GM23338 (cell line): ENCODE measurements around the gene MAOA. TPM values are rescaled to one million over a fixed set of nuclear protein-coding genes. Genes with fewer than 3 reads are reported as not detected.

Experiments used
- ATAC-seq: fragments of 200-7000 bp; cut with Tn5 transposase; 3 replicates; pipeline ENCODE4 v1.9.1; 2020
- DNase-seq: peaks from one replicate; pipeline ENCODE4 v3.0.0-alpha.2; 2015; ENCODE audit warnings: low spot score
- H2AFZ ChIP-seq: fragments of 200-600 bp; sonication (generic); 2 replicates; pipeline ENCODE4 v1.8.0; 2016; ENCODE audit warnings: antibody characterized with exemption, mild to moderate bottlenecking, moderate library complexity
- H3F3A ChIP-seq: fragments of 200-600 bp; sonication (generic); replicated peaks from 2 replicates; pipeline ENCODE4 v1.8.0; 2017; ENCODE audit warnings: antibody characterized with exemption, mixed run types, low read depth
- H3K27ac ChIP-seq: fragments of 200-600 bp; sonication (generic); 2 replicates; pipeline ENCODE4 v1.6.1; 2016; ENCODE audit warnings: low read depth
- H3K27me3 ChIP-seq: fragments of 200-600 bp; sonication (generic); 2 replicates; pipeline ENCODE4 v1.8.0; 2016; ENCODE audit warnings: mild to moderate bottlenecking, mixed run types, moderate library complexity; ENCODE audit not compliant: insufficient read depth
- H3K36me3 ChIP-seq: fragments of 200-600 bp; sonication (generic); 2 replicates; pipeline ENCODE4 v1.8.0; 2016; ENCODE audit warnings: mild to moderate bottlenecking; ENCODE audit not compliant: insufficient read depth
- H3K4me1 ChIP-seq: fragments of 200-600 bp; sonication (generic); 2 replicates; pipeline ENCODE4 v1.8.0; 2016; ENCODE audit warnings: mild to moderate bottlenecking, moderate library complexity; ENCODE audit not compliant: insufficient read depth
- H3K4me2 ChIP-seq: fragments of 200-600 bp; sonication (generic); 2 replicates; pipeline ENCODE4 v1.7.1; 2017; ENCODE audit warnings: mixed run types
- H3K4me3 ChIP-seq: fragments of 200-600 bp; sonication (generic); 2 replicates; pipeline ENCODE4 v1.6.1; 2016; ENCODE audit warnings: mixed run types
- H3K79me2 ChIP-seq: fragments of 200-600 bp; sonication (generic); replicated peaks from 2 replicates; pipeline ENCODE4 v1.8.0; 2017; ENCODE audit warnings: mild to moderate bottlenecking; ENCODE audit not compliant: insufficient read depth
- H3K9me2 ChIP-seq: fragments of 200-600 bp; sonication (generic); 2 replicates; pipeline ENCODE4 v1.8.0; 2017; ENCODE audit not compliant: insufficient read depth
- H4K20me1 ChIP-seq: fragments of 200-600 bp; sonication (generic); replicated peaks from 2 replicates; pipeline ENCODE4 v1.8.0; 2017; ENCODE audit warnings: mild to moderate bottlenecking; ENCODE audit not compliant: insufficient read depth
- H3K27ac Mint-ChIP-seq: 2 replicates; pipeline ENCODE4 v1.8.0; 2020; ENCODE audit warnings: inconsistent platforms, mild to moderate bottlenecking, moderate library complexity, mixed read lengths
- H3K27me3 Mint-ChIP-seq: 3 replicates; pipeline ENCODE4 v1.8.0; 2022; ENCODE audit warnings: low read depth, mild to moderate bottlenecking, moderate library complexity, mixed read lengths, inconsistent platforms; ENCODE audit not compliant: insufficient read depth, poor library complexity
- H3K36me3 Mint-ChIP-seq: 3 replicates; pipeline ENCODE4 v1.8.0; 2021; ENCODE audit warnings: low read depth, mild to moderate bottlenecking, inconsistent platforms, moderate library complexity, mixed read lengths
- H3K4me1 Mint-ChIP-seq: 3 replicates; pipeline ENCODE4 v1.8.0; 2020; ENCODE audit warnings: mild to moderate bottlenecking, inconsistent platforms, mixed read lengths
- H3K4me3 Mint-ChIP-seq: 3 replicates; pipeline ENCODE4 v1.8.0; 2021; ENCODE audit warnings: moderate library complexity, mild to moderate bottlenecking, inconsistent platforms, mixed read lengths
- H3K9me3 Mint-ChIP-seq: 3 replicates; pipeline ENCODE4 v1.8.0; 2020; ENCODE audit warnings: moderate library complexity, mild to moderate bottlenecking, inconsistent platforms, mixed read lengths
- EZH2phosphoT487 ChIP-seq: fragments of 200-600 bp; sonication (generic); IDR thresholded peaks from one replicate; pipeline ENCODE4 v1.8.1; 2018; ENCODE audit warnings: antibody characterized with exemption; ENCODE audit not compliant: unreplicated experiment
- NANOG ChIP-seq: IDR thresholded peaks from 2 replicates; pipeline ENCODE4 v1.6.1; 2016; ENCODE audit warnings: antibody characterized with exemption, borderline replicate concordance
- STAT1 ChIP-seq: IDR thresholded peaks from one replicate; pipeline ENCODE4 v1.6.1; 2016; ENCODE audit warnings: antibody characterized with exemption; ENCODE audit not compliant: unreplicated experiment
- ZNF114 ChIP-seq: fragments of 250-450 bp; sonication (Bioruptor Pico); IDR thresholded peaks from 2 replicates; pipeline ENCODE4 v1.5.0; 2020; ENCODE audit warnings: mild to moderate bottlenecking, moderate library complexity
- polyA plus RNA-seq: library from polyadenylated mRNA; unstranded; fragments of >200 nt; fragmentation: Nextera tagmentation; extraction: Ambion mirVana; gene quantifications from 2 replicates; pipeline ENCODE4 v1.2.1, GENCODE V29; 2016
- total RNA-seq: library from RNA; depleted of rRNA; stranded (reverse); fragments of >200 nt; shearing (Covaris generic); gene quantifications from 2 replicates; pipeline ENCODE4 v1.2.3, GENCODE V29; 2014
- TF ChIP-seq, protein P1 (sequence below): fragments of 250-450 bp; sonication (Bioruptor Pico); IDR thresholded peaks from 2 replicates; pipeline ENCODE4 v1.5.0; 2020; ENCODE audit warnings: mild to moderate bottlenecking, moderate library complexity

The MAOA gene
- total and polyA plus RNA-seq, 2 experiments from 2014 or later, result 3.2 to 5.2 TPM

DNA sequence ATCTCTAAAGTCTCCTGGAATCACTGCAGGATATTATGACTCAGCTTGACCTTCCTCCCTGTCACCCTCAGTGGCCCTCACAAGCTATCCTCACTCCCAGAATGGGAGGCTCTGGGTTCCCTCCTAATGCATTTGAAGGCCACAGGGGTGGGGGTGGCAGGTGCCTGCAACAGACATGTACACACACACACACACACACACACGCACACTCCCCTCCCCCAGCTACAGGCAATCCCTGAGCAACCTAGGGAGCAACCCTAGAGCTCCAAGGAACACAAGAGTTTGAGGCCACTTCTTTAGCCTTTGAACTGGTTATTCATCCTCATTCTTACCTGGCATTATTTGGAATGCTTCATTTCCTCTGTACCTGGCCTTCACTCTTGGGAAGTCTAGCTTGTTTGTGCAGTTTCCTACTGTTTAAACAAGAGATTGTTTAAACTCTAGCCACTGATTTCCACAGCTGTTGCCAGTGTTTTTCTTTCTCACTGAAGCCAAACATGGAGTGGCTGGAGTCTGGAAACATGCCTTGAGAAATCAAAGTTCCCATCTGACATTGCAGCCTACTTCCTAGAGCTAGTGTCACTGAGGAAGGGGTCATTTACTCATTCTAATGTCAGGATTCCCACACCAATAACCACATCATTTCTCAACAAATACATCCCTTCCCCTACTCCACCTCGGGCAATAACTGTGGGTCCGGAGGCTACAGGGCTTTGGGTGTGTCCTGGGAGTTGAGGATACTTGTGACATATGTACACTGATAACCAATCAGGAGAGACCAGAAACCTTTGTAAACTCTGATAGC lies 37.7 kb downstream of the MAOA start (continued):
- TF ChIP-seq STAT1, result no peak
- TF ChIP-seq NANOG, result no peak

DNA sequence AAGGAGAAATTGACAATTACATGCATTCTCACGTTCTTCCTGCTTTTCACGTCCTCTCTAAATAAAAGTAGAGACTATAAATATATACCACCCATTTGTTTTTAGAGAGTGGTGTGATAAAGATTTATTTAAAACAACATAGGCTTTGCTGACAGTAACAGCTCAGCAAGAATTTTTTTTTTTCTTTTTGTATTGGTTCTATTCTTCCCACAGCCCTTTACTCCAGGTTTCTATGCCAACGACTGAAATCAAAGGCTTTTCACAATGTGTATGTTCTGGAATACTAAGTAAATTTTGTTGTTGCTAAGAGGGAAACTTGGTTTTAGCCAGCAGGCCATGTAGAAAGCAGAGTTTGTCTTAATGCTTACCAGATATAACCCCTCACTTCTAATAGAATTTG lies 43.4 kb downstream of the MAOA start:
- Histone ChIP-seq H3K9me2 (no peaks in the 10 kb centered on the region), H3K27me3 (no peaks in the 10 kb centered on the region), H4K20me1 (no peaks in the 10 kb centered on the region), H3F3A (no peaks in the 10 kb centered on the region), H2AFZ (no peak overlapping the region), H3K4me2 (no peak overlapping the region), H3K4me3 (no peak overlapping the region), H3K27ac (no peak overlapping the region), H3K79me2 (no peaks in the 10 kb centered on the region), H3K36me3 (no peaks in the 10 kb centered on the region), H3K4me1 (no peaks in the 10 kb centered on the region)
- DNase-seq (no peak), ATAC-seq (no peak)
- H3K27me3 Mint-ChIP-seq, result no peaks in the 10 kb centered on the region
- no peaks in the 10 kb centered on the region for H3K9me3 Mint-ChIP-seq
- no peaks in the 10 kb centered on the region for H3K36me3 Mint-ChIP-seq
- H3K4me3 Mint-ChIP-seq, result no peak overlapping the region
- H3K27ac Mint-ChIP-seq, result no peak overlapping the region
- H3K4me1 Mint-ChIP-seq, result peaks cover 6% of the 10 kb centered on the region; the same call in 2 of the 3 replicates
- no peak for TF ChIP-seq EZH2phosphoT487
- TF ChIP-seq STAT1, result no peak
- TF ChIP-seq ZNF114, result no peak
- TF ChIP-seq, protein P1, sequence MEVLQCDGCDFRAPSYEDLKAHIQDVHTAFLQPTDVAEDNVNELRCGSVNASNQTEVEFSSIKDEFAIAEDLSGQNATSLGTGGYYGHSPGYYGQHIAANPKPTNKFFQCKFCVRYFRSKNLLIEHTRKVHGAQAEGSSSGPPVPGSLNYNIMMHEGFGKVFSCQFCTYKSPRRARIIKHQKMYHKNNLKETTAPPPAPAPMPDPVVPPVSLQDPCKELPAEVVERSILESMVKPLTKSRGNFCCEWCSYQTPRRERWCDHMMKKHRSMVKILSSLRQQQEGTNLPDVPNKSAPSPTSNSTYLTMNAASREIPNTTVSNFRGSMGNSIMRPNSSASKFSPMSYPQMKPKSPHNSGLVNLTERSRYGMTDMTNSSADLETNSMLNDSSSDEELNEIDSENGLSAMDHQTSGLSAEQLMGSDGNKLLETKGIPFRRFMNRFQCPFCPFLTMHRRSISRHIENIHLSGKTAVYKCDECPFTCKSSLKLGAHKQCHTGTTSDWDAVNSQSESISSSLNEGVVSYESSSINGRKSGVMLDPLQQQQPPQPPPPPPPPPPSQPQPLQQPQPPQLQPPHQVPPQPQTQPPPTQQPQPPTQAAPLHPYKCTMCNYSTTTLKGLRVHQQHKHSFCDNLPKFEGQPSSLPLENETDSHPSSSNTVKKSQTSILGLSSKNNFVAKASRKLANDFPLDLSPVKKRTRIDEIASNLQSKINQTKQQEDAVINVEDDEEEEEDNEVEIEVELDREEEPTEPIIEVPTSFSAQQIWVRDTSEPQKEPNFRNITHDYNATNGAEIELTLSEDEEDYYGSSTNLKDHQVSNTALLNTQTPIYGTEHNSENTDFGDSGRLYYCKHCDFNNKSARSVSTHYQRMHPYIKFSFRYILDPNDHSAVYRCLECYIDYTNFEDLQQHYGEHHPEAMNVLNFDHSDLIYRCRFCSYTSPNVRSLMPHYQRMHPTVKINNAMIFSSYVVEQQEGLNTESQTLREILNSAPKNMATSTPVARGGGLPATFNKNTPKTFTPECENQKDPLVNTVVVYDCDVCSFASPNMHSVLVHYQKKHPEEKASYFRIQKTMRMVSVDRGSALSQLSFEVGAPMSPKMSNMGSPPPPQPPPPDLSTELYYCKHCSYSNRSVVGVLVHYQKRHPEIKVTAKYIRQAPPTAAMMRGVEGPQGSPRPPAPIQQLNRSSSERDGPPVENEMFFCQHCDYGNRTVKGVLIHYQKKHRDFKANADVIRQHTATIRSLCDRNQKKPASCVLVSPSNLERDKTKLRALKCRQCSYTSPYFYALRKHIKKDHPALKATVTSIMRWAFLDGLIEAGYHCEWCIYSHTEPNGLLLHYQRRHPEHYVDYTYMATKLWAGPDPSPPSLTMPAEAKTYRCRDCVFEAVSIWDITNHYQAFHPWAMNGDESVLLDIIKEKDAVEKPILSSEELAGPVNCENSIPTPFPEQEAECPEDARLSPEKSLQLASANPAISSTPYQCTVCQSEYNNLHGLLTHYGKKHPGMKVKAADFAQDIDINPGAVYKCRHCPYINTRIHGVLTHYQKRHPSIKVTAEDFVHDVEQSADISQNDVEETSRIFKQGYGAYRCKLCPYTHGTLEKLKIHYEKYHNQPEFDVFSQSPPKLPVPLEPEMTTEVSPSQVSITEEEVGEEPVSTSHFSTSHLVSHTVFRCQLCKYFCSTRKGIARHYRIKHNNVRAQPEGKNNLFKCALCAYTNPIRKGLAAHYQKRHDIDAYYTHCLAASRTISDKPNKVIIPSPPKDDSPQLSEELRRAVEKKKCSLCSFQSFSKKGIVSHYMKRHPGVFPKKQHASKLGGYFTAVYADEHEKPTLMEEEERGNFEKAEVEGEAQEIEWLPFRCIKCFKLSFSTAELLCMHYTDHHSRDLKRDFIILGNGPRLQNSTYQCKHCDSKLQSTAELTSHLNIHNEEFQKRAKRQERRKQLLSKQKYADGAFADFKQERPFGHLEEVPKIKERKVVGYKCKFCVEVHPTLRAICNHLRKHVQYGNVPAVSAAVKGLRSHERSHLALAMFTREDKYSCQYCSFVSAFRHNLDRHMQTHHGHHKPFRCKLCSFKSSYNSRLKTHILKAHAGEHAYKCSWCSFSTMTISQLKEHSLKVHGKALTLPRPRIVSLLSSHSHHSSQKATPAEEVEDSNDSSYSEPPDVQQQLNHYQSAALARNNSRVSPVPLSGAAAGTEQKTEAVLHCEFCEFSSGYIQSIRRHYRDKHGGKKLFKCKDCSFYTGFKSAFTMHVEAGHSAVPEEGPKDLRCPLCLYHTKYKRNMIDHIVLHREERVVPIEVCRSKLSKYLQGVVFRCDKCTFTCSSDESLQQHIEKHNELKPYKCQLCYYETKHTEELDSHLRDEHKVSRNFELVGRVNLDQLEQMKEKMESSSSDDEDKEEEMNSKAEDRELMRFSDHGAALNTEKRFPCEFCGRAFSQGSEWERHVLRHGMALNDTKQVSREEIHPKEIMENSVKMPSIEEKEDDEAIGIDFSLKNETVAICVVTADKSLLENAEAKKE (CRISPR knock-in tag), result no peak
